C4-2B (cell line): Measurements from ENCODE around the gene CDS1.

ENCODE experiments used
- CTCF ChIP-seq: fragments of 450-650 bp; conservative IDR thresholded peaks from 2 replicates; pipeline ENCODE4 v1.5.1; 2017; ENCODE audit warnings: mild to moderate bottlenecking
- ZFX ChIP-seq: fragments of 450-650 bp; IDR thresholded peaks from 2 replicates; pipeline ENCODE4 v1.6.1; 2017

- TF ChIP-seq CTCF (no peak), ZFX (no peak)
Observed at GRCh38 chr4:84697159-84697558, 114.2 kb downstream of the CDS1 start.
